22Rv1 (cell line): Measurements from ENCODE around the gene TRIO.

Experiments used
- ZFX ChIP-seq: fragments of 450-650 bp; IDR thresholded peaks from 2 replicates; pipeline ENCODE4 v1.6.1; 2017; ENCODE audit warnings: antibody characterized with exemption, borderline replicate concordance
- TF ChIP-seq, protein P1 (sequence below): fragments of 450-650 bp; IDR thresholded peaks from 2 replicates; pipeline ENCODE4 v1.5.1; 2017; ENCODE audit warnings: mild to moderate bottlenecking

DNA sequence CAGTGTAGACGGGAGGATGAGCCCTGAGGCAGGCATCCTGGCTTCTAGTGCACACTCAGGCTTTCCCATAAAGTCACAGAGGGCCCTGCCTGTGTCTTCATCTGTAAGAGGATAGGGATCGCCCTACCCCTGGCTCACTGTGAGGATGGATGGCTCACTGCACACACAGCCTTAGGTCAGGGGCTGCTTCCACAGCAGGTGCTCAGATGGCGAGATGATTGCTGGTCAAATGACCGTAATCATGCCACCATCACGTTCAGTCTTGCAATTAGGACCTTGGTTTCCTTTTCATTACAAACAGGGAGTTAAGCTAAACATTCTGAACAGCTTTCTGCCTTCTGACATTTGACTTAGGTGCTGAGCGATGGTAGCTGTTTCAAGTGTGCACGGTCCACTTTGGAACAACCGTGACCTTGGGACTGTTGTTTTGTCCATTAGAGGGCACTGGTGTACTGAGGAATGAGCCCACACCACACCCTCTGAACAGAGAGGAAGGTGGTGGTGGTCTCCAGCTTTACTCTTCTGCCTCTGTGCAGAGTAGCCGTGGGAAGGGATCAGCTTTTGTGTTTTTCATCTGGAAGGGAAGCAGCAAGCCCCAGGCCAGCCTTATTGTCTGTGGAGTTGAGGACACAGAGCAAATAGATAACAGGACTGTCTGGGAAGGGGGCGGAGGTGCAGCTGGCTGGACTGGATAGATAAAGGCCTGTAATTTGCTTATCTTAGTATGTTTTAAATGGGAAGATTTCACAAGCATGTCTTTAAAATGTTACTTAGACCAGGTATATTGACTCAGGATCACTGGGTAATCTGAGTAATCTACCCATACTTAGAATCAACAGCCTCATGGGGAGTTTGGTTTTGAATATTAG is 183.1 kb downstream of the TRIO start:
- TF ChIP-seq, protein P1, sequence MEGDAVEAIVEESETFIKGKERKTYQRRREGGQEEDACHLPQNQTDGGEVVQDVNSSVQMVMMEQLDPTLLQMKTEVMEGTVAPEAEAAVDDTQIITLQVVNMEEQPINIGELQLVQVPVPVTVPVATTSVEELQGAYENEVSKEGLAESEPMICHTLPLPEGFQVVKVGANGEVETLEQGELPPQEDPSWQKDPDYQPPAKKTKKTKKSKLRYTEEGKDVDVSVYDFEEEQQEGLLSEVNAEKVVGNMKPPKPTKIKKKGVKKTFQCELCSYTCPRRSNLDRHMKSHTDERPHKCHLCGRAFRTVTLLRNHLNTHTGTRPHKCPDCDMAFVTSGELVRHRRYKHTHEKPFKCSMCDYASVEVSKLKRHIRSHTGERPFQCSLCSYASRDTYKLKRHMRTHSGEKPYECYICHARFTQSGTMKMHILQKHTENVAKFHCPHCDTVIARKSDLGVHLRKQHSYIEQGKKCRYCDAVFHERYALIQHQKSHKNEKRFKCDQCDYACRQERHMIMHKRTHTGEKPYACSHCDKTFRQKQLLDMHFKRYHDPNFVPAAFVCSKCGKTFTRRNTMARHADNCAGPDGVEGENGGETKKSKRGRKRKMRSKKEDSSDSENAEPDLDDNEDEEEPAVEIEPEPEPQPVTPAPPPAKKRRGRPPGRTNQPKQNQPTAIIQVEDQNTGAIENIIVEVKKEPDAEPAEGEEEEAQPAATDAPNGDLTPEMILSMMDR, result peak; percentile 69
- no peak for TF ChIP-seq ZFX
